HG03469 (cell line): Measurements from ENCODE around the gene PDZD2.
A peak's percentile ranks its signal among the peaks of the same experiment; 100 is the strongest.

Experiments used
- ATAC-seq: cut with Tn5 transposase; IDR thresholded peaks from one replicate; pipeline ENCODE4 v1.9.1; 2021; ENCODE audit warnings: mild to moderate bottlenecking, moderate library complexity, moderate number of reproducible peaks; ENCODE audit not compliant: unreplicated experiment

Gene PDZD2

GRCh38 chr5:32090026-32090754 is 451.3 kb downstream of the PDZD2 start:
- ATAC-seq: no peak

GRCh38 chr5:32090755-32091128 is 451.8 kb downstream of the PDZD2 start:
- no peak for ATAC-seq

- peak; percentile 78 for ATAC-seq
Measured at GRCh38 chr5:32092938-32093812, 454.2 kb downstream of the PDZD2 start.

- ATAC-seq: no peak
Measured at GRCh38 chr5:32094691-32095090, 455.8 kb downstream of the PDZD2 start.

GRCh38 chr5:32095261-32095671 is 456.3 kb downstream of the PDZD2 start:
- no peak for ATAC-seq

- ATAC-seq: no peak
Measured at GRCh38 chr5:32096891-32097595, 458.1 kb downstream of the PDZD2 start.

- ATAC-seq: no peak
Measured at GRCh38 chr5:32098291-32098690, 459.4 kb downstream of the PDZD2 start.

- ATAC-seq: no peak
Measured at GRCh38 chr5:32098890-32099310, 460.0 kb downstream of the PDZD2 start.

GRCh38 chr5:32099486-32100035 is 460.6 kb downstream of the PDZD2 start:
- ATAC-seq: no peak

- ATAC-seq: no peak
Measured at GRCh38 chr5:32100230-32100629, 461.3 kb downstream of the PDZD2 start.

- ATAC-seq: no peak
Measured at GRCh38 chr5:32100691-32101302, 461.9 kb downstream of the PDZD2 start.

- no peak for ATAC-seq
Measured at GRCh38 chr5:32102254-32102986, 463.5 kb downstream of the PDZD2 start.

GRCh38 chr5:32103521-32103920 is 464.6 kb downstream of the PDZD2 start:
- ATAC-seq: no peak

GRCh38 chr5:32107291-32107690 is 468.4 kb downstream of the PDZD2 start:
- no peak for ATAC-seq

- no peak for ATAC-seq
Measured at GRCh38 chr5:32108167-32108566, 469.2 kb downstream of the PDZD2 start.

GRCh38 chr5:32109236-32109635 is 470.3 kb downstream of the PDZD2 start:
- ATAC-seq: no peak

GRCh38 chr5:32110111-32110696 is 471.3 kb downstream of the PDZD2 start:
- no peak for ATAC-seq

- ATAC-seq: no peak
Measured at GRCh38 chr5:32115985-32116384, 477.1 kb downstream of the PDZD2 start.

GRCh38 chr5:32116574-32117313 is 477.8 kb downstream of the PDZD2 start:
- no peak for ATAC-seq
